ENCODE data around the gene CITED2. TPM values are rescaled to one million over a fixed set of nuclear protein-coding genes. Genes with fewer than 3 reads are reported as not detected.
"Not testable (repeated sequence)": the region's sequence is repeated elsewhere in the genome, so short reads cannot be mapped to it uniquely, and the experiment has no call there.

CITED2 gene
- total RNA-seq, 1 experiment from 2014 or later = 54.2 TPM

- BruUV-seq (replicated peaks) = no TSS peak
- intact Hi-C loops (cut with micrococcal nuclease) = loop anchor here (1.0 to 5.0 kb wide), 4 partner anchors 135 to 778 kb away; no protein-coding TSS in a partner anchor
- Histone ChIP-seq H4K20me1 (ENCODE audit: low read length) (no peaks in the 10 kb centered on the region), H3K9me2 (replicated peaks; ENCODE audit: low read length) (no peaks in the 10 kb centered on the region), H3K9ac (ENCODE audit: low read length) (no peak overlapping the region), H3K27me3 (ENCODE audit: low read length) (no peaks in the 10 kb centered on the region), H3K27ac (ENCODE audit: low read length) (no peak overlapping the region), H3K9me3 (ENCODE audit: low read length) (no peaks in the 10 kb centered on the region), H3K4me1 (ENCODE audit: insufficient read depth, low read length) (peaks cover 12% of the 10 kb centered on the region; the same call in 1 of the 2 replicates), H3F3A (ENCODE audit: low read length, unreplicated experiment) (no peaks in the 10 kb centered on the region), H3K4me3 (ENCODE audit: low read length) (no peak overlapping the region), H3K79me2 (ENCODE audit: low read length) (no peaks in the 10 kb centered on the region), H2AFZ (ENCODE audit: low read length) (no peak overlapping the region), H3K4me2 (ENCODE audit: low read length) (no peak overlapping the region), H3K36me3 (ENCODE audit: low read depth, low read length) (no peaks in the 10 kb centered on the region)
- ATAC-seq = no peak
- ChIA-PET POLR2A (ENCODE audit: unreplicated experiment) (no interaction called here), CTCF (interaction anchor here (0.6 to 2.1 kb wide), 9 partner anchors 11 to 1003 kb away, joined by 3 to 40 read pairs (median 4); no protein-coding TSS in a partner anchor)
- DNase-seq = no peak
- TF ChIP-seq, protein P1, sequence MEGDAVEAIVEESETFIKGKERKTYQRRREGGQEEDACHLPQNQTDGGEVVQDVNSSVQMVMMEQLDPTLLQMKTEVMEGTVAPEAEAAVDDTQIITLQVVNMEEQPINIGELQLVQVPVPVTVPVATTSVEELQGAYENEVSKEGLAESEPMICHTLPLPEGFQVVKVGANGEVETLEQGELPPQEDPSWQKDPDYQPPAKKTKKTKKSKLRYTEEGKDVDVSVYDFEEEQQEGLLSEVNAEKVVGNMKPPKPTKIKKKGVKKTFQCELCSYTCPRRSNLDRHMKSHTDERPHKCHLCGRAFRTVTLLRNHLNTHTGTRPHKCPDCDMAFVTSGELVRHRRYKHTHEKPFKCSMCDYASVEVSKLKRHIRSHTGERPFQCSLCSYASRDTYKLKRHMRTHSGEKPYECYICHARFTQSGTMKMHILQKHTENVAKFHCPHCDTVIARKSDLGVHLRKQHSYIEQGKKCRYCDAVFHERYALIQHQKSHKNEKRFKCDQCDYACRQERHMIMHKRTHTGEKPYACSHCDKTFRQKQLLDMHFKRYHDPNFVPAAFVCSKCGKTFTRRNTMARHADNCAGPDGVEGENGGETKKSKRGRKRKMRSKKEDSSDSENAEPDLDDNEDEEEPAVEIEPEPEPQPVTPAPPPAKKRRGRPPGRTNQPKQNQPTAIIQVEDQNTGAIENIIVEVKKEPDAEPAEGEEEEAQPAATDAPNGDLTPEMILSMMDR (conservative IDR thresholded peaks at IDR 0.05; ENCODE audit: low read depth, low read length) = no peak
- TF ChIP-seq EZH2 (IDR thresholded peaks at IDR 0.05; ENCODE audit: low read length, unreplicated experiment) = no peak
- no peak for TF ChIP-seq EZH2phosphoT487 (IDR thresholded peaks at IDR 0.05; ENCODE audit: borderline replicate concordance, low read length)
Observed at GRCh38 chr6:139364982-139365379, 9.5 kb downstream of the CITED2 start.

DNA sequence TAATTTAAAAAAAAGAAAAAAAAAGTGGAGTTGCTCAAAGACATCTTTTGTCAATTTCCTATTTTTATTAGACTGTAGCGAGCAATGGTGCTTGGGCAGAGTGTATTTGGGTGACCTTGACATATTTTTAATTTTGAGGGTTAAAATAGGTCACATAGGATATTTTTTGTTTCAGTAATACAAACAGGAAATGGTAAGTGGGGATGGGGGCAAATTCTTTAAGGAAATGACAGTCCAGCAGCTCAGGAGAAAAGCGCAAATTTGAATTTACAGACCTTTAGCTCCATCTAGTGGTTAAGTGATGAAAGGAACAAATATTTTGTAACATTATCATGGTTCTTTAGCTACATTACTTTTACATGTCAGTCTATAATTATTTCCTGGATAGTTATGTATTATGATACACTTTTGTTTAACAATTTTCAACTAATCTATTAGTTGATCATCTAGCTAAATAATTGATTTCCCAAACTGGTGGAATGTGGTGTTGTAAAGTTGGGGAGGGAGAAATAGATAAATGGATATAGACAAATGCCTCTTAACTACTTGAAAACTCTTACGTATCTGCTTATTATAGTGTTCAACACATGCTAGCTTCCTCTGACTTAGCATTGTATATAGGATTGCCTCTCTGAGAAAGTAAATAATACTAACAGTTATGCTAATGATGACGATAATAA, 10.0 kb downstream of the CITED2 start:
- no peak for ATAC-seq
- Histone ChIP-seq H2AFZ (ENCODE audit: low read length) (no peak overlapping the region), H3K9me2 (replicated peaks; ENCODE audit: low read length) (no peaks in the 10 kb centered on the region), H3K4me3 (ENCODE audit: low read length) (no peak overlapping the region), H3K79me2 (ENCODE audit: low read length) (no peaks in the 10 kb centered on the region), H3K9ac (ENCODE audit: low read length) (no peak overlapping the region), H3K27me3 (ENCODE audit: low read length) (no peaks in the 10 kb centered on the region), H3K4me1 (ENCODE audit: insufficient read depth, low read length) (peaks cover 7% of the 10 kb centered on the region; the same call in 1 of the 2 replicates), H3K27ac (ENCODE audit: low read length) (no peak overlapping the region), H3K4me2 (ENCODE audit: low read length) (no peak overlapping the region), H3K9me3 (ENCODE audit: low read length) (no peaks in the 10 kb centered on the region), H4K20me1 (ENCODE audit: low read length) (no peaks in the 10 kb centered on the region), H3K36me3 (ENCODE audit: low read depth, low read length) (no peaks in the 10 kb centered on the region), H3F3A (ENCODE audit: low read length, unreplicated experiment) (no peaks in the 10 kb centered on the region)
- CTCF ChIA-PET = interaction anchor here (0.6 to 2.1 kb wide), 9 partner anchors 10 to 1003 kb away, joined by 3 to 40 read pairs (median 4); no protein-coding TSS in a partner anchor
- DNase-seq = peak; percentile 64
- no TSS peak for BruUV-seq (replicated peaks)
- intact Hi-C loops (cut with micrococcal nuclease) = loop anchor here (1.0 to 5.0 kb wide), 4 partner anchors 134 to 777 kb away; no protein-coding TSS in a partner anchor
- no peak for TF ChIP-seq EZH2 (IDR thresholded peaks at IDR 0.05; ENCODE audit: low read length, unreplicated experiment)
- TF ChIP-seq, protein P1 (conservative IDR thresholded peaks at IDR 0.05; ENCODE audit: low read depth, low read length) = peak; percentile 69
- POLR2A ChIA-PET (ENCODE audit: unreplicated experiment) = no interaction called here

GRCh38 chr6:139363797-139364196, 10.7 kb downstream of the CITED2 start:
- POLR2A ChIA-PET (ENCODE audit: unreplicated experiment); H4K20me1 ChIP-seq (ENCODE audit: low read length); H3F3A ChIP-seq (ENCODE audit: low read length, unreplicated experiment); H3K9me3 ChIP-seq (ENCODE audit: low read length); H3K9ac ChIP-seq (ENCODE audit: low read length); H3K79me2 ChIP-seq (ENCODE audit: low read length); H3K27ac ChIP-seq (ENCODE audit: low read length); H3K4me1 ChIP-seq (ENCODE audit: insufficient read depth, low read length); H2AFZ ChIP-seq (ENCODE audit: low read length); DNase-seq; H3K9me2 ChIP-seq (replicated peaks; ENCODE audit: low read length); H3K4me2 ChIP-seq (ENCODE audit: low read length); H3K4me3 ChIP-seq (ENCODE audit: low read length); BruUV-seq (replicated peaks); ATAC-seq; H3K36me3 ChIP-seq (ENCODE audit: low read depth, low read length); H3K27me3 ChIP-seq (ENCODE audit: low read length): not testable (repeated sequence)
- CTCF ChIA-PET = interaction anchor here (1.1 to 2.1 kb wide), 3 partner anchors 99 to 144 kb away, joined by 4 to 40 read pairs (median 37); no protein-coding TSS in a partner anchor
- intact Hi-C loops (cut with micrococcal nuclease) = loop anchor here (1.0 to 5.0 kb wide), 4 partner anchors 133 to 776 kb away; no protein-coding TSS in a partner anchor

GRCh38 chr6:139363123-139363522, 11.3 kb downstream of the CITED2 start:
- H3K9ac ChIP-seq (ENCODE audit: low read length); H3K4me2 ChIP-seq (ENCODE audit: low read length); H3K36me3 ChIP-seq (ENCODE audit: low read depth, low read length); DNase-seq; H2AFZ ChIP-seq (ENCODE audit: low read length); H3K27me3 ChIP-seq (ENCODE audit: low read length); H3K27ac ChIP-seq (ENCODE audit: low read length); H3F3A ChIP-seq (ENCODE audit: low read length, unreplicated experiment); H3K9me2 ChIP-seq (replicated peaks; ENCODE audit: low read length); BruUV-seq (replicated peaks); H4K20me1 ChIP-seq (ENCODE audit: low read length); H3K9me3 ChIP-seq (ENCODE audit: low read length); CTCF ChIA-PET; ATAC-seq; H3K79me2 ChIP-seq (ENCODE audit: low read length); H3K4me1 ChIP-seq (ENCODE audit: insufficient read depth, low read length); H3K4me3 ChIP-seq (ENCODE audit: low read length); POLR2A ChIA-PET (ENCODE audit: unreplicated experiment): not testable (repeated sequence)
- intact Hi-C loops (cut with micrococcal nuclease) = loop anchor here (5.0 kb wide), 1 partner anchor 776 kb away; no protein-coding TSS in a partner anchor

Measured in PC-3 (cell line).